K562 (cell line): ENCODE results near the gene SAFB.

Source experiments
- EGR1 ChIP-seq: fragments of 450-650 bp; conservative IDR thresholded peaks from 2 replicates; pipeline ENCODE4 v1.6.1; 2017; ENCODE audit warnings: mild to moderate bottlenecking
- SRSF3 ChIP-seq: fragments of 200-400 bp; formaldehyde crosslinking; IDR thresholded peaks from 2 replicates; pipeline ENCODE4 v1.6.1; 2016; ENCODE audit warnings: mild to moderate bottlenecking, low read length, moderate library complexity; ENCODE audit not compliant: insufficient read depth

DNA sequence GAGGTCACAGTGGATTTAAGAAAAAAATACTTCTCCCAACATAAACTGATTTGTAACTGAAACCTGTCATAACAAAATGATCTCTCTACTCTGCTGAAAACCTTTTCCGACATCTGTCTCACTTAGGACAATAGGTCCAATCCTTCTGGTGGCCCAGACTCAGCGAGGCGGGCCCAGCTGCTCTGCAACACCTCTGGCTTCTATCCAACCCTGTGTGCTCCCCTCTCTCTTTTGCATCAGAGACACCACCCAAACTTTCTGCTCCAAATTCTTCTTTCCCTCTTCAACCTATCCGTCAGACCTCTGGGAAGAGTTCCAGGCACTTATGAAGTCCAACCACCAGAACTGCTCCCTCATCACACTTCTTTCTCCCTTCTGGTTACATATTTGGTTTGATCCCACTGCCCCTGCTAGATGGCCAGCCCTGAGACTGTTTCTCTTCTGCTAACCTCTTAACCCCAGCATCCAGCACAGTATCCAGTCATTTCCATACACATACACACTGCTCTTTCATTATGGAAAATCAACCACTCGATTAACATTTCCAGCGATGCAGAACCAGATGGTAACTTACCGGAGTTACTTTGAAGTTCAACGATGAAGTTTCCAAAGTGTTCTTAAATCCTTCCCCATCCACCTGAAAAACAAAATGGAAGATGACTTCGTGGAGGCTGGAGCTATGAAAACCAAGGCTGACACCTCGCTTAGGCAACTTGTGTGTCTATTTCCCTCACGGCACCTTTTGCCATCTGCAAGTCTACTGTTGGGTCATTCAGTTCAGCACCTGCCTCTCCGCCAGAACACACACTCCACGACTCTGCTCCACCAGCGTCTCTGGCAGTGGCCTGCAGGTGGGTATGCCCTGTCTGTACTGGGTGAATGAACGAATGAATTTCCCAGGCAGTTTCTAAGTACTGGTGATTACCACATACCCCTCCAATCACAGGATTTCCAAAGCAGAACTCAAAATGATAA lies 9.7 kb upstream of the SAFB start:
- no peak for TF ChIP-seq EGR1
- TF ChIP-seq SRSF3 = no peak
